ENCODE results near the gene DCP1B. TPM values are rescaled to one million over a fixed set of nuclear protein-coding genes. Genes with fewer than 3 reads are reported as not detected.
A peak's percentile ranks its signal among the peaks of the same experiment; 100 is the strongest.

DCP1B gene
- total and polyA plus RNA-seq, 2 donors from 2014 or later, result 11.3 to 15.0 TPM

DNA sequence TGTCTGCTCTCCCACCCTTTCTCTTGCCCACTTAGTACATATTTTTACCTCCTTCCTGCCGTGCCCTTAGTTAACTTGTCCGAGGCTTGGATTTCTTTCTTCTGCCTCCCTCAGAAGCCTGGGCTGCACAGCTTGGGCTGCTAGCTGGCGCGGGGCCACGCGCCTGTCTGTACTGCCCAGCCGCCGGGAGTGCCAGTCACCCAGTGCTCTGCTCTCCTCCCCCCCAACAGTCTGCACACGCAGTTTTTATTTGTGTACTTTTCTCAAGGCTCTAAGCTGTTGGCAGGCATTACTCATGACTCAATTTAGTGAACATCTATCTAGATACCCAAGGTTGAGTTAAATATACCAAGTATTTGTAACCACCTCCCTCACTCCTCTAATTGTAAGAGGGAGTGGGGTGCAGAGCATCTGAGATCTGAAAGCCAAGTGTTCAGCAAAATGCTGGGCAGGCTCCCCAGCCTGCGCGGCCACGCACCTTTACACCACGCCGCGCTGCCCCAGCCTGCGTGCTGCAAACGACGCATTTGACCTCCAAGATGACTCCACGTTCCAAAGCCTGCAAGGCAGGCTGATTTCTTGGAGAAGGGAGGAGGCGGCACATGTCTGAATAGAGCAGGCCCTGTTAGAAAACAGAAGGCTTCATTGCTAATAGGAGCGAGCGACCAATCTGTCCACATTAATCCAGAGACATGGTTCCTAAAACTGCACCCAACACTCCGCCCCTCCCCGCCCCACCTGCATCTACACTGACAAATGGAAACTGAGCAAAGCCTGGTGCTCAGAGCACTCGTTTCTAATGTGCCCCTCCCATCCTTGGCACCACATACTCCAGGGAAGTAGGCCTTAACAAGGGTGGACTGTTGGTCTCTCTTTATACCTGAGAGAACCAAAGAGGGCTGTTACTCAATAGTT, 67.6 kb downstream of the DCP1B start:
- H3K27me3 ChIP-seq (ENCODE audit: control insufficient read depth, insufficient read depth, low read length), result no peaks in the 10 kb centered on the region
- H3K27ac ChIP-seq (ENCODE audit: low read depth in 2 of 2, low read length in 2 of 2), result peak overlapping the region in 1 of 2 donors; percentile 16
- H3K9me3 ChIP-seq (ENCODE audit: control insufficient read depth in 2 of 3, insufficient read depth in 1 of 3, low read length in 3 of 3), result peaks cover 0 to 3% (median 0%) of the 10 kb centered on the region in 3 donors
- TF ChIP-seq, protein P1, sequence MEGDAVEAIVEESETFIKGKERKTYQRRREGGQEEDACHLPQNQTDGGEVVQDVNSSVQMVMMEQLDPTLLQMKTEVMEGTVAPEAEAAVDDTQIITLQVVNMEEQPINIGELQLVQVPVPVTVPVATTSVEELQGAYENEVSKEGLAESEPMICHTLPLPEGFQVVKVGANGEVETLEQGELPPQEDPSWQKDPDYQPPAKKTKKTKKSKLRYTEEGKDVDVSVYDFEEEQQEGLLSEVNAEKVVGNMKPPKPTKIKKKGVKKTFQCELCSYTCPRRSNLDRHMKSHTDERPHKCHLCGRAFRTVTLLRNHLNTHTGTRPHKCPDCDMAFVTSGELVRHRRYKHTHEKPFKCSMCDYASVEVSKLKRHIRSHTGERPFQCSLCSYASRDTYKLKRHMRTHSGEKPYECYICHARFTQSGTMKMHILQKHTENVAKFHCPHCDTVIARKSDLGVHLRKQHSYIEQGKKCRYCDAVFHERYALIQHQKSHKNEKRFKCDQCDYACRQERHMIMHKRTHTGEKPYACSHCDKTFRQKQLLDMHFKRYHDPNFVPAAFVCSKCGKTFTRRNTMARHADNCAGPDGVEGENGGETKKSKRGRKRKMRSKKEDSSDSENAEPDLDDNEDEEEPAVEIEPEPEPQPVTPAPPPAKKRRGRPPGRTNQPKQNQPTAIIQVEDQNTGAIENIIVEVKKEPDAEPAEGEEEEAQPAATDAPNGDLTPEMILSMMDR (IDR thresholded peaks at IDR 0.05; ENCODE audit: borderline replicate concordance, extremely low read depth, insufficient read depth), result no peak
- intact Hi-C loops (cut with DNase I), result loop anchor here (10.0 kb wide), 2 partner anchors 142 to 292 kb away; no protein-coding TSS in a partner anchor
- FAIRE-seq (no peak), DNase-seq (peak in 1 of 5 donors; percentile 77)
- H3K4me1 ChIP-seq (ENCODE audit: control insufficient read depth in 2 of 3, insufficient read depth in 2 of 3, low read depth in 1 of 3, low read length in 3 of 3), result peaks cover 6 to 27% (median 25%) of the 10 kb centered on the region in 3 donors
- H3K4me3 ChIP-seq (ENCODE audit: low read length in 3 of 3), result no peak overlapping the region
- H3K9ac ChIP-seq (ENCODE audit: low read length in 3 of 3), result no peak overlapping the region
- peaks cover 0 to 2% (median 0%) of the 10 kb centered on the region in 3 donors for H3K36me3 ChIP-seq (ENCODE audit: control insufficient read depth in 2 of 3, insufficient read depth in 3 of 3, low read length in 3 of 3)

DNA sequence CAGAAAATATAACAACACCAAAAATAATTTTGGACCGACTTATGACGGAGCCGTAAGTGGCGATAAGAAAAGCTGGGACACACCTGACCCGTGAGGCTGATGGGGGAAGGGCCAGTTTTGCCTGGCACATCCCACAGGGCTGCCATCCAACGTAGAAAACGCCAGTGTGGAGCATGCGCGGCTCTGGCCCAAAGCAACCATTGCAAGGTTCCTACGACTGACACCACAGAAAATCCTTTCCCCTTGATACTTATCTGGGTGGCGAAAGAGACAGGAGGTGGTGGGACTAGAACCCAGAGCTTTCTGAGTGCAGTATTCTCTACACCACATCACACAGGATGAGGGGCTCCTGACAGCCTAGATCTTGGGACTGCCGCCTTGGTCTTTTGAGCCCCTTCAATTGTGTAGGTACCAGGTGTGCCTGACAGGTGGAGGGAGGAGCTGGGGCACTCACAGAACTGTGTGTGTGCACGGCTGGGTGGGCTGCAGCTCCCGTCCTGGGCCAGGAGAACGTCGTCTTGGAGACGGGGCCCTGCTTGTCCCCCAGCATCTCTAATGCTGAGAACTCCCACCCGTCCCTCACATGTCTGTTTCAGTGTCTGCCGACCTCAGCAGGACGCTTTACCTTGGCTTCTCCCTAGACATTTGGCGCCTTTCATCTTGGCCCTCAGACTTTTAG, 68.4 kb downstream of the DCP1B start:
- intact Hi-C loops (cut with DNase I), result loop anchor here (10.0 kb wide), 2 partner anchors 141 to 291 kb away; no protein-coding TSS in a partner anchor
- Histone ChIP-seq H3K27me3 (ENCODE audit: control insufficient read depth, insufficient read depth, low read length) (no peaks in the 10 kb centered on the region), H3K27ac (ENCODE audit: low read depth in 2 of 2, low read length in 2 of 2) (no peak overlapping the region), H3K9me3 (ENCODE audit: control insufficient read depth in 2 of 3, insufficient read depth in 1 of 3, low read length in 3 of 3) (peaks cover 0 to 3% (median 0%) of the 10 kb centered on the region in 3 donors), H3K4me1 (ENCODE audit: control insufficient read depth in 2 of 3, insufficient read depth in 2 of 3, low read depth in 1 of 3, low read length in 3 of 3) (peaks cover 6 to 27% (median 25%) of the 10 kb centered on the region in 3 donors), H3K4me3 (ENCODE audit: low read length in 3 of 3) (no peak overlapping the region), H3K36me3 (ENCODE audit: control insufficient read depth in 2 of 3, insufficient read depth in 3 of 3, low read length in 3 of 3) (peaks cover 0 to 2% (median 0%) of the 10 kb centered on the region in 3 donors), H3K9ac (ENCODE audit: low read length in 3 of 3) (no peak overlapping the region)
- FAIRE-seq (no peak), DNase-seq (no peak)
- TF ChIP-seq, protein P1 (IDR thresholded peaks at IDR 0.05; ENCODE audit: borderline replicate concordance, extremely low read depth, insufficient read depth), result no peak

DNA sequence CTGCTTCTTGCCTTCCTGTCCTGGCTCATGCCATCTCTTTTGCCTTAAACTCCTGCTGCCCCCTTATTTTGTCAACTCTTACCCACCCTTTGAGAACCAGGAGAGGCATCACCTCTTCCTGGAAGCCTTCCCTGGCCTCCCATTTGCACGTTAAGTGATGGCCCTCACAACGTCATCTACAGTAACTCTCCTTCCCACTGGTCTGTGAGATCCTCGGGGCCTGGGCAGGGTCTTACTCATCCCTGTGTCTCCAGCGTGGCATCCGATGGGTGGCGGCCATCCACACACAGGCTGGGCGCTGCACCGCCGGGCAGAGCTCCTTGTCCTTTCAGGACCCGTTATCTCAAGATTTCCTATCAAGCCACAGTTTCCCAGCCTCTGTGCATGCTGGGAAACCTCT, 69.0 kb downstream of the DCP1B start:
- no peak for DNase-seq

More for the DNA sequence above, 69.0 kb downstream of the DCP1B start:
- TF ChIP-seq, protein P1 (IDR thresholded peaks at IDR 0.05; ENCODE audit: borderline replicate concordance, extremely low read depth, insufficient read depth), result no peak
- Histone ChIP-seq H3K27me3 (ENCODE audit: control insufficient read depth, insufficient read depth, low read length) (no peaks in the 10 kb centered on the region), H3K36me3 (ENCODE audit: control insufficient read depth in 2 of 3, insufficient read depth in 3 of 3, low read length in 3 of 3) (peaks cover 0 to 2% (median 0%) of the 10 kb centered on the region in 3 donors), H3K9me3 (ENCODE audit: control insufficient read depth in 2 of 3, insufficient read depth in 1 of 3, low read length in 3 of 3) (peaks cover 0 to 3% (median 0%) of the 10 kb centered on the region in 3 donors), H3K4me3 (ENCODE audit: low read length in 3 of 3) (no peak overlapping the region), H3K27ac (ENCODE audit: low read depth in 2 of 2, low read length in 2 of 2) (no peak overlapping the region), H3K9ac (ENCODE audit: low read length in 3 of 3) (no peak overlapping the region), H3K4me1 (ENCODE audit: control insufficient read depth in 2 of 3, insufficient read depth in 2 of 3, low read depth in 1 of 3, low read length in 3 of 3) (peaks cover 6 to 27% (median 25%) of the 10 kb centered on the region in 3 donors)
- intact Hi-C loops (cut with DNase I), result loop anchor here (10.0 kb wide), 2 partner anchors 140 to 290 kb away; no protein-coding TSS in a partner anchor
- no peak for FAIRE-seq
